Brain microvascular endothelial cell (primary cell): ENCODE data around the gene ALK.
A peak's percentile ranks its signal among the peaks of the same experiment; 100 is the strongest.

Source experiments
- DNase-seq: peaks from one replicate; pipeline ENCODE4 v3.0.0-alpha.2; 2020
- H3K27ac ChIP-seq: fragments of 250-450 bp; sonication (Bioruptor Pico); 2 replicates; pipeline ENCODE4 v1.5.1; 2020; ENCODE audit warnings: mild to moderate bottlenecking, moderate library complexity
- H3K27me3 ChIP-seq: fragments of 250-450 bp; sonication (Bioruptor Pico); replicated peaks from 2 replicates; pipeline ENCODE4 v1.5.1; 2020; ENCODE audit warnings: mild to moderate bottlenecking
- H3K36me3 ChIP-seq: fragments of 250-450 bp; sonication (Bioruptor Pico); replicated peaks from 2 replicates; pipeline ENCODE4 v1.5.1; 2020; ENCODE audit warnings: mild to moderate bottlenecking
- H3K4me3 ChIP-seq: 2 replicates; pipeline ENCODE4 v1.5.1; 2011; ENCODE audit warnings: low read depth, mild to moderate bottlenecking, control low read depth, low read length, moderate library complexity
- in situ Hi-C: cut with HindIII; loops from 2 replicates; pipeline ENCODE4 v1.10.0; 2017; ENCODE audit warnings: low sequenced_read_pairs, low pct_ligation_motif_present
- TF ChIP-seq, protein P1 (sequence below): IDR thresholded peaks from 2 replicates; pipeline ENCODE4 v1.5.1; 2011; ENCODE audit warnings: low read depth, mild to moderate bottlenecking, moderate library complexity, low read length, control low read depth, inconsistent platforms; ENCODE audit errors: missing control alignments

The ALK gene

DNA sequence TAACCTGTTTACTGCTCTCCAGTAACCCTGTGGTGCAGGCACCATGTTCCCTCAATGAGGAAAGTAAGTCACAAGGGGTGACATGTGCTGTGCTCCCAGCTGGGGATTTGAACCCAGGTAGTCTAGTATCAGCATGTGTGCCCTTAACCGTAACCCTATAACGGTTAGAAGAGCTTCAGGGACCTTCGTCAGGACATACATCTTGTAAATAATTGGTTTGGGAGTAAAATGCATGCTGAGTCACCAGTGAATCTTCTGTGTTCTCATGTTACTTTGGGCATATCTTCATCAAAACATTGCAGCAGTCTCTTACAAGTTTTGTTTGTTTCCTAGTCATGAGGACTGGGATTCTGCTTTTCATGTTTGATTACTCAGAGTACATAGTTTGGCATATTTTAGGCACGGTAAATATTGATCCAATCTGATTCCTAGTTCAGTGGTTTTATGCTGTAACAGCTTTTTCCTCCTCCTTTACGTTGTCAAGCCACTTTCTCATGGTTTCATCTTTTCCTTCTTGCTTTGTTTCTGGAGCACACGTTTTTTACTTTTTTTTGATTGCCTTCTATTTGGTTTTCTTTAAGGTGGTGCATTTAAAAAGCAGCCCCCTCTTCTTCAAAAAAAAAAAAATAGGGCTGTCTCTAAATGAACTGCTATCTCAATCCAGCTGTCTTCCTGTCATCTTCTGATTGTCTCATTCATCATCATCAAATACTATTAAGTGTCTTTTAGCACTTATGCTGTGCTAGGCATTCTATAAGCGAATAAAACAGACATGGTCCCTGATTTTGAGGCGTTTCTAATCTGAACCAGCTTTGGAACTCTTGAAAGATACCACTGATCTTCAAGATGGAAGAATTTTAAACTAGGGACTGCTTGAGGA lies 755.8 kb downstream of the ALK start:
- in situ Hi-C loops, result no loop called here
- H3K36me3 ChIP-seq, result peaks cover 7% of the 10 kb centered on the region
- H3K27ac ChIP-seq, result peak overlapping the region; percentile 11
- no peaks in the 10 kb centered on the region for H3K27me3 ChIP-seq
- H3K4me3 ChIP-seq, result no peak overlapping the region
- peak; percentile 63 for DNase-seq
- TF ChIP-seq, protein P1, sequence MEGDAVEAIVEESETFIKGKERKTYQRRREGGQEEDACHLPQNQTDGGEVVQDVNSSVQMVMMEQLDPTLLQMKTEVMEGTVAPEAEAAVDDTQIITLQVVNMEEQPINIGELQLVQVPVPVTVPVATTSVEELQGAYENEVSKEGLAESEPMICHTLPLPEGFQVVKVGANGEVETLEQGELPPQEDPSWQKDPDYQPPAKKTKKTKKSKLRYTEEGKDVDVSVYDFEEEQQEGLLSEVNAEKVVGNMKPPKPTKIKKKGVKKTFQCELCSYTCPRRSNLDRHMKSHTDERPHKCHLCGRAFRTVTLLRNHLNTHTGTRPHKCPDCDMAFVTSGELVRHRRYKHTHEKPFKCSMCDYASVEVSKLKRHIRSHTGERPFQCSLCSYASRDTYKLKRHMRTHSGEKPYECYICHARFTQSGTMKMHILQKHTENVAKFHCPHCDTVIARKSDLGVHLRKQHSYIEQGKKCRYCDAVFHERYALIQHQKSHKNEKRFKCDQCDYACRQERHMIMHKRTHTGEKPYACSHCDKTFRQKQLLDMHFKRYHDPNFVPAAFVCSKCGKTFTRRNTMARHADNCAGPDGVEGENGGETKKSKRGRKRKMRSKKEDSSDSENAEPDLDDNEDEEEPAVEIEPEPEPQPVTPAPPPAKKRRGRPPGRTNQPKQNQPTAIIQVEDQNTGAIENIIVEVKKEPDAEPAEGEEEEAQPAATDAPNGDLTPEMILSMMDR, result no peak

DNA sequence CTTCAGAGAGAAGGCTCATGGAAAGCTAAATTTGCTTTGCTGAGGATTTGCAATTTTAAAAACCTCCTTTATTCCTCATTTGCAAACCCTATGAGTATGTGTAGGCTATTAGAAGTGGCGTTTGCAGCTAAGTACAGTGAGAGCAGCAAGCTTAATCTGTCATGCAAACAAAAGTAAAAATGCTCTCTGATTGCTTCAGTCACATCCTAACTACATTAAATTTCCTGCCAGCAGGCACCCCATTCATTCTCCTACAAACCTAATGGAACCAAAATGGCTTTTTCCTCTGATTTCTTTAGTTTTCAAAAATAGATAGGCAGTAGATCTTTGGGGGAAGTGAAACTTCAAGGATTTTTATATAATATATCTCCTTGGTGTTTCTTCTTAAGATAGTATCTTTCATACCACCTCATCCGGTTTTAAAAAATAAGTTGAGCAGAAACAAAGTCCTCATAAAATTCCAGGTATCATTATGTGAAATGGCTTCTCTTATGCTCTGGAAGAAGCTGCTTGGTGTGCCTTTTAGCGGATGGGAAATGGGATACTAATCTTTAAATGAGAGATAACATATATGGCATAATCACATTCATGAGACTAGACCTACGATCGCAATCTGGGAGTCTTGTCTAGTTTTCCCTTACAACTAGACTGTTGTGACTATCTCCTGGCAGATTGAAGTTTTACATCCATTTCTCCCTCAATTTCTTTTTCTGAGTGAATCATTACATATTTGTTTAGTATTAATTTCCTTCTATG lies 757.1 kb downstream of the ALK start:
- Histone ChIP-seq H3K36me3 (peaks cover 11% of the 10 kb centered on the region), H3K27me3 (no peaks in the 10 kb centered on the region), H3K27ac (no peak overlapping the region), H3K4me3 (no peak overlapping the region)
- in situ Hi-C loops, result no loop called here
- TF ChIP-seq, protein P1, result no peak
- no peak for DNase-seq

DNA sequence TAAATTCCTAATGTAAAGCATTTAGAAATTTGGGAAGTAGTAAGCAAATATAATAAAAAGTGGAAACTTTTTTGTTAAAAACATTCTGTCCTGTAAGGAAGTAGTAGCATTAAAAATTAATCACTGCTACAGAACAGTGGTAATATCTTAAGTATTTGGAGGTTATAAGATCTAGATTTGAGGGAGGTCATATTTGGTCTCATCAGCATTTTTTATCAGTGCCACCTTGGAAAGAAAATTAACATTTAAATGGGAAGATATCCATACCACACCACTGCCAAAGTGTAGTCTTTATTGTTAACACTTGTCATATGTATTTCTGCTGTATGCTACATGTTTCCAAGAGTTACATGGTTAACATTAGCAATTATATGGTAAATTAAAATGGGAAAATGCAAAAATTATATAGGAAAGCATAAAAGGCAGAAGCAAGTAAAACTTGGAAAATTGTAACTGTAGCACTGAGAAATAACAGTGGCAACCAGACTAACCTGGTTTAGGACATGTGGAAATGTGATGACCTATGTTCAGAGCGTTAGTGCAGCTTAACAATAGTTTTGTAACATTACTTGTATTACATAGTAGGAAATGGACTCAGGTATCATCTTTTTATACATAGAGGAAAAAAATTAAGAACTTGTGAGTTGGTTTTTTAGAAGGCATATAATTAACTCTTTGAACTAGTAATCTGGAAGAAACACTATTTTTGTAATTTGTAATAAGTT lies 759.0 kb downstream of the ALK start:
- Histone ChIP-seq H3K4me3 (no peak overlapping the region), H3K27me3 (no peaks in the 10 kb centered on the region), H3K27ac (no peak overlapping the region), H3K36me3 (peaks cover 16% of the 10 kb centered on the region)
- no peak for DNase-seq
- TF ChIP-seq, protein P1, result no peak
- in situ Hi-C loops, result no loop called here

DNA sequence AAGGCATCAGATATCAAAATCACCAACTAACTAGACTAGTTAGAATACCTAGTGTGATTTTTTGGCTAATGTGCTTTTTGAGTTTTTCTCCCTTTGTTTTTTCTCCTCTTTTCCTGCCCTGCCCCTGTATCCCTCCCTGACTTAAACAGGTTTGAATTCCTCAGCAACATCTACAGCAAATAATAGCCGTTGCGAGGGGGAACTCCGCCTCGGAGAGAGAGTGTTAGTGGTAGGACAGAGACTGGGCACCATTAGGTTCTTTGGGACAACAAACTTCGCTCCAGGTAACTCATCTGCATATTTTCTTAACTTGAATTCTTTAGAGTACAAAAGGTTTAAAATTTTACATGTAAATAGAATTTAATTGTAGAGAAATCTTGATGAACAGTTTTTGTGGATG lies 761.2 kb downstream of the ALK start:
- TF ChIP-seq, protein P1, result no peak
- in situ Hi-C loops, result no loop called here
- H3K27ac ChIP-seq, result no peak overlapping the region
- no peaks in the 10 kb centered on the region for H3K27me3 ChIP-seq
- H3K4me3 ChIP-seq, result no peak overlapping the region
- DNase-seq, result no peak
- H3K36me3 ChIP-seq, result peaks cover 19% of the 10 kb centered on the region

DNA sequence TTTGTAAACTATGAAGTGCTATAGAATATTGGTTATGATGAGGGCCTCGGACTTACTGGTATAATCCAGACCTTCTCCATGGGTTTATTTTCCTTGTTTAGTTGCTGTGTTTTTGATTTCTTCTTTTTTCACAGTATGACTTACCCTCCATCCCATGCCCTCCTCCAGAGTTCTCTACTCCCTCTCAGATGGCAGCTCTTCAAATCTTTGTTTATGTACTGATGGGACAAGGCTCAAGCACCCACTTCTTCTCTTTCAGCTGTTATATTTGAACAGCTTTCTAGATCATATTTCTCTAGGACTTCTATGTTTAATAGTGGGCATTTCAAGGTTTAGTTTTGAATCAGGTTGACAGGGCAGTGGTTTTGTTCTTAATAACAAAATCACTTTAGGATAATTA lies 762.3 kb downstream of the ALK start:
- no peak for DNase-seq
- Histone ChIP-seq H3K4me3 (no peak overlapping the region), H3K27ac (no peak overlapping the region), H3K36me3 (peaks cover 29% of the 10 kb centered on the region), H3K27me3 (no peaks in the 10 kb centered on the region)
- in situ Hi-C loops, result no loop called here
- TF ChIP-seq, protein P1, result no peak
